SU-DHL-6 (cell line): Measurements from ENCODE around the gene AXIN2.

Source experiments
- H2AFZ ChIP-seq: fragments of 200-600 bp; sonication (generic); 2 replicates; pipeline ENCODE4 v1.6.1; 2014; ENCODE audit warnings: low read depth, mild to moderate bottlenecking, moderate library complexity, mixed read lengths, antibody characterized with exemption, low read length; ENCODE audit not compliant: severe bottlenecking
- H3F3A ChIP-seq: fragments of 200-600 bp; shearing (Covaris generic); 2 replicates; pipeline ENCODE4 v1.6.0; 2016; ENCODE audit warnings: antibody characterized with exemption, mild to moderate bottlenecking; ENCODE audit not compliant: insufficient read depth
- H3K27ac ChIP-seq: fragments of 200-600 bp; sonication (generic); 2 replicates; pipeline ENCODE4 v1.5.1; 2016; ENCODE audit warnings: low read depth, mild to moderate bottlenecking, low read length, moderate library complexity, mixed read lengths
- H3K27me3 ChIP-seq: fragments of 200-600 bp; sonication (generic), shearing (Covaris generic); 2 replicates; pipeline ENCODE4 v1.6.0; 2014; ENCODE audit warnings: mild to moderate bottlenecking, low read length
- H3K36me3 ChIP-seq: fragments of 200-600 bp; sonication (generic); 2 replicates; pipeline ENCODE4 v1.6.1; 2014; ENCODE audit warnings: mild to moderate bottlenecking, low read length, mixed read lengths
- H3K4me2 ChIP-seq: fragments of 300-600, 200-600 bp; shearing (Covaris generic), sonication (generic); 2 replicates; pipeline ENCODE4 v1.6.0; 2014; ENCODE audit warnings: low read length, low read depth, mild to moderate bottlenecking; ENCODE audit not compliant: poor library complexity, severe bottlenecking
- H3K4me3 ChIP-seq: fragments of 200-600 bp; sonication (generic); 2 replicates; pipeline ENCODE4 v1.5.1; 2014; ENCODE audit warnings: antibody characterized with exemption, low read length, mild to moderate bottlenecking, mixed read lengths; ENCODE audit not compliant: insufficient read depth, poor library complexity, severe bottlenecking
- H3K79me2 ChIP-seq: fragments of 200-600 bp; sonication (generic); 2 replicates; pipeline ENCODE4 v1.6.1; 2014; ENCODE audit warnings: mild to moderate bottlenecking, low read length, moderate library complexity; ENCODE audit not compliant: insufficient read depth
- H3K9ac ChIP-seq: fragments of 200-600 bp; sonication (generic); 2 replicates; pipeline ENCODE4 v1.7.0; 2014; ENCODE audit warnings: mild to moderate bottlenecking, low read length
- H3K9me2 ChIP-seq: fragments of 200-600 bp; sonication (generic); replicated peaks from 2 replicates; pipeline ENCODE4 v1.6.1; 2014; ENCODE audit warnings: low read length; ENCODE audit not compliant: insufficient read depth
- H3K9me3 ChIP-seq: fragments of 200-600 bp; sonication (generic); 2 replicates; pipeline ENCODE4 v1.6.1; 2014; ENCODE audit warnings: low read length, mixed read lengths; ENCODE audit not compliant: insufficient read depth
- H4K20me1 ChIP-seq: fragments of 200-600 bp; sonication (generic); 2 replicates; pipeline ENCODE4 v1.6.1; 2014; ENCODE audit warnings: low read depth, mild to moderate bottlenecking, antibody characterized with exemption, low read length, moderate library complexity, mixed read lengths
- EZH2phosphoT487 ChIP-seq: fragments of 200-600 bp; sonication (generic), shearing (Covaris generic); conservative IDR thresholded peaks from 2 replicates; pipeline ENCODE4 v1.6.1; 2018; ENCODE audit warnings: mild to moderate bottlenecking, antibody characterized with exemption, low read length, moderate library complexity, mixed read lengths
- TF ChIP-seq, protein P1 (sequence below): fragments of 200-600 bp; sonication (generic); IDR thresholded peaks from one replicate; pipeline ENCODE4 v1.5.1; 2017; ENCODE audit warnings: antibody characterized with exemption, mild to moderate bottlenecking, low read length, moderate library complexity; ENCODE audit not compliant: insufficient read depth, poor library complexity, severe bottlenecking

Gene AXIN2

DNA sequence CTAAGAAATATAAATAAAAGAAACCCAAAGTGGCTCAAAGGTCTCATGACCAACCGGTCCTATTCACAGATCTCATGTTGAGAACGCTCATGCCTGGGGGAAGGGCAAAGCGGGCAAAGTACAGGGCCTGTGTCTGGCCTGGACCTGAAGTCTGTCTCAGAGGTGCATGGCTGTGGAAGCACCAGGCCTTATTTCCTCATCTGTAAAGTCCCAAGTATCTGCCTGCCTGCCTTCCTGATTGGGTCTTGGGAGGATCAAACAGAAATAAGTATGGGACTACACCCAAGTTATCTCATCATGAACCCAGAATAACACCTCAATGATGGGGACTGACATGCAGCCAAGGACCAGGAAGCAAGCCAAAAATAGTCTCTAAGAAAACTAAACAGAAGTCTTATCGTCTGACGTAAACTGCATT lies 14.2 kb downstream of the AXIN2 start:
- Histone ChIP-seq H3K4me2 (no peak overlapping the region), H3K9me2 (no peaks in the 10 kb centered on the region), H3K36me3 (no peaks in the 10 kb centered on the region), H3K9me3 (no peaks in the 10 kb centered on the region), H3F3A (no peaks in the 10 kb centered on the region), H3K9ac (no peak overlapping the region), H4K20me1 (no peaks in the 10 kb centered on the region), H3K79me2 (no peaks in the 10 kb centered on the region), H2AFZ (no peak overlapping the region), H3K27ac (no peak overlapping the region), H3K27me3 (no peaks in the 10 kb centered on the region), H3K4me3 (no peak overlapping the region)
- TF ChIP-seq EZH2phosphoT487, result no peak

DNA sequence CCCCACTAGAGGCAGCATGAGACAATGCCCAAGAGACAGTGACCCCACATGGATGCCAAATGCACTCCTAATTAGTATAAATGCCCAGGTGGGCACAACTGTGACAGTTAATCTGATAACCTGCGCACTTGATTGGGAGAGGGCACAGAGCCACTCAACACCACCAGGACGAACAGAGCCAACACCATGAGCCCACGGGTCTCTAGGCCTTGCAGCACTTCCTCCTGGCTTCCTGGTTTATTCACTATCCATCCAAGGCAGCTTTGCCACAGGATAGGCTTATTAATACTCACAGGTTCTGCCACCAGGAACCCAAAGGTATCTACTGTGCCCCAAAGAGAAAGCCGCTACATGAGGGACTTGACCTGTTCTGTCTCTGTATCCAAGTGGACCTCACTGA lies 14.9 kb downstream of the AXIN2 start:
- Histone ChIP-seq H2AFZ (no peak overlapping the region), H3K36me3 (no peaks in the 10 kb centered on the region), H3K9me3 (no peaks in the 10 kb centered on the region), H3K4me2 (no peak overlapping the region), H3K27ac (no peak overlapping the region), H3K9ac (no peak overlapping the region), H3K79me2 (no peaks in the 10 kb centered on the region), H4K20me1 (no peaks in the 10 kb centered on the region), H3K27me3 (no peaks in the 10 kb centered on the region), H3K9me2 (no peaks in the 10 kb centered on the region), H3F3A (no peaks in the 10 kb centered on the region), H3K4me3 (no peak overlapping the region)
- TF ChIP-seq, protein P1, sequence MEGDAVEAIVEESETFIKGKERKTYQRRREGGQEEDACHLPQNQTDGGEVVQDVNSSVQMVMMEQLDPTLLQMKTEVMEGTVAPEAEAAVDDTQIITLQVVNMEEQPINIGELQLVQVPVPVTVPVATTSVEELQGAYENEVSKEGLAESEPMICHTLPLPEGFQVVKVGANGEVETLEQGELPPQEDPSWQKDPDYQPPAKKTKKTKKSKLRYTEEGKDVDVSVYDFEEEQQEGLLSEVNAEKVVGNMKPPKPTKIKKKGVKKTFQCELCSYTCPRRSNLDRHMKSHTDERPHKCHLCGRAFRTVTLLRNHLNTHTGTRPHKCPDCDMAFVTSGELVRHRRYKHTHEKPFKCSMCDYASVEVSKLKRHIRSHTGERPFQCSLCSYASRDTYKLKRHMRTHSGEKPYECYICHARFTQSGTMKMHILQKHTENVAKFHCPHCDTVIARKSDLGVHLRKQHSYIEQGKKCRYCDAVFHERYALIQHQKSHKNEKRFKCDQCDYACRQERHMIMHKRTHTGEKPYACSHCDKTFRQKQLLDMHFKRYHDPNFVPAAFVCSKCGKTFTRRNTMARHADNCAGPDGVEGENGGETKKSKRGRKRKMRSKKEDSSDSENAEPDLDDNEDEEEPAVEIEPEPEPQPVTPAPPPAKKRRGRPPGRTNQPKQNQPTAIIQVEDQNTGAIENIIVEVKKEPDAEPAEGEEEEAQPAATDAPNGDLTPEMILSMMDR, result no peak
- no peak for TF ChIP-seq EZH2phosphoT487

DNA sequence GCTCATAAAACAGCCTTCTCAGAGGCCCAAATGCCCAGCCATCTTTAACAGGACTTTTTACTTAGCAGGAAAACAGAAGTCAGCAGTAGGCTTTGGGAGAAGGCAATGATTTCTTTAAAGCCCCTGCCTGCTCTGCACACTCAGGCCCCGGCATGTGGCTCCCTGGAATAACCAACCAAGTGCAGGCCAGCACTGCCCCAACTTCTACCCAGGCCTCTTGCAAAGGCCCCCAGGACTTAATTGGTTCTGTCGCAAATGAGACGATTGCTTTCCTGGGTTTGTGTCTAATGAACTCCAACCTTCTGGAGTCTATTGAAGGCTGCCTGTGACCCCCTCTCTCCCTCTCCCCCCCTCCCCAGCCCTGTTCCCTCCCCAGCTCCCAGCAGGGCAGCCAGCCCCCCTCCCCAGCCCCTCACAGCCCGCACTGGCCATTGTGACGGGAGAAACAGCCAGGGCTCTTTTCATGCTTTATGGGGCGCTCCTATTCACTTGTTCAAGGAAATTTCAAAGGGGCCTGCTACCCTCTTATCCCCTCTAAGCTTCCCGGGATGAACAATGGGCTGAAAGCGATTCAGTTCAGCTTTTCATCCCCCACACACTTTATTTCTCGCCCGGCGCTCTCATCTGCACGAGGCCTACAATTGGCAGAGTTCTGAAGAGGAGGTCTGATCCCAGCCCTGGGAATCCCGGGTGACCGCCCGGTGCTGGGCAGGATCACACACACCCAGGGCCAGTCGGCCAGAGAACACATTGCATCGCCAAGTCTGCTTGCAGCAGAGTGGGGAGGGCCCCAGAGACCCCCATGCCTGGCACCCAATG lies 15.5 kb downstream of the AXIN2 start:
- Histone ChIP-seq H3K36me3 (no peaks in the 10 kb centered on the region), H3K27me3 (no peaks in the 10 kb centered on the region), H2AFZ (no peak overlapping the region), H3F3A (no peaks in the 10 kb centered on the region), H3K9me3 (no peaks in the 10 kb centered on the region), H3K4me3 (no peak overlapping the region), H3K4me2 (no peak overlapping the region), H3K9me2 (no peaks in the 10 kb centered on the region), H3K9ac (no peak overlapping the region), H4K20me1 (no peaks in the 10 kb centered on the region), H3K79me2 (no peaks in the 10 kb centered on the region), H3K27ac (no peak overlapping the region)
- TF ChIP-seq, protein P1, result no peak
- TF ChIP-seq EZH2phosphoT487, result no peak

DNA sequence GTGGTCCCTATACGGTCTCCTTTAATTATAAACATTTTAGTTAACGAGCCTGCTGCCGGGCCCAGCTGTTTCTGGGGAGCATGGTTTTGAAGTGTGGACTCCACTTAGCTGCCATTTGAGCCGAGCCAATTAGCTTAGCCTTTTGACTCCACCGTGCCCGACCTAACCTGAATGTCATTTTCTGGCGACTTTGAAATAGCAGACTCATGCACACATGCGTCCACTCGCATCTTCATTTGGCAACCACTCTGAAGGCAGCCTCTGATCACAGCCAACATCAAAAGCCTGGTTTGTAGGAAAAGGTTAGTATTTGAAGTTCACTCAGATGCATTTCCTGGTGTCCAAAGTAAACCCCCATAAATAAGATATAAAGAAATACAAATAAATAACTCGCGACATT lies 16.8 kb downstream of the AXIN2 start:
- Histone ChIP-seq H4K20me1 (no peaks in the 10 kb centered on the region), H3K27me3 (no peaks in the 10 kb centered on the region), H3K4me3 (no peak overlapping the region), H3F3A (no peaks in the 10 kb centered on the region), H3K27ac (no peak overlapping the region), H3K9ac (no peak overlapping the region), H3K9me2 (no peaks in the 10 kb centered on the region), H3K79me2 (no peaks in the 10 kb centered on the region), H3K9me3 (no peaks in the 10 kb centered on the region), H2AFZ (no peak overlapping the region), H3K4me2 (no peak overlapping the region), H3K36me3 (no peaks in the 10 kb centered on the region)
- TF ChIP-seq, protein P1, result no peak
- TF ChIP-seq EZH2phosphoT487, result no peak
